ENCODE measurements around the gene GALNT17.

Gene GALNT17

DNA sequence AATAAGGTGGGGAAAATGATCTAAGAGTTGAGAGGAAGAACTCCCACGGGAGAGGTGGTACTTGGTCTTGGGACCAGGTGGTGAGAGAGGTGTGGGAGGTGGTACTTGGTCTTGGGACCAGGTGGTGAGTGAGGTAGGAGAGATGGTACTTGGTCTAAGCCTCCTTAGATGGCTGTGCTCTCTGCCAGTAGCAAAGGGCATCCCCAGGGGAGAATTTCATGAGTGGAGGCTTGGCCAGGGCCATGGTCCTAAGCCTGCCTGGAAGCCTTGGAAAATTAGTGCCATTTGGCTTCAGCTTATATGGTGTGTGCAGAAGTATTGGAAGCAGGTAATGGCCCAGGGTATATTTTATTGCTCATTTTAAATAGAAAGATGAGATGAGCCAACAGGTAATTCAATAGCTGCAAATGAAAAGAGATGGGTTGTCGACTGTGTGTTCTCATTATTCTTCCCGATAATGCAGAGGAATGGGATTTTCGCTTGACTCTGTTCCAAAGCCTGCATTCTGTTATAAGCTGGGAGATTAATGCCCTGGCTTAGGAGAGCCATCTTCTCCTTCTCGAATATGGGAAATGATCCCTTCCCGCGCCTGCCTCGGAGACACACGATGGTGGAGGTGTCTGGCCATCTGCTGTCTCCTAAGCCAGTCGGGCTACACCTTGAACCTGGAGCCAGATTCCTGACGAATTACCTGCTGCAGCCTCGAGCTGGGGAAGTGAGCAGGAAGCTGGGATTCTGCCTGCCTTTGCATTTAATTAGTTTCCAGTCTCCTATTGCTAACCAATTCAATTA is 287.8 kb downstream of the GALNT17 start:
- Histone ChIP-seq H3K4me1 (ENCODE audit: insufficient read depth, insufficient read length) (no peaks in the 10 kb centered on the region), H3K36me3 (ENCODE audit: insufficient read depth, insufficient read length, low read length) (peaks cover 8% of the 10 kb centered on the region), H3K27me3 (ENCODE audit: insufficient read depth, insufficient read length) (no peaks in the 10 kb centered on the region), H3K9ac (ENCODE audit: insufficient read length, low read depth) (no peak overlapping the region), H3K4me3 (ENCODE audit: insufficient read length, low read depth) (no peak overlapping the region), H3K9me3 (ENCODE audit: insufficient read depth, low read length) (no peaks in the 10 kb centered on the region)
- no peak for TF ChIP-seq ZNF274 (IDR thresholded peaks at IDR 0.05; ENCODE audit: low read depth, low read length)
- no peak for TF ChIP-seq SUZ12 (IDR thresholded peaks at IDR 0.05; ENCODE audit: extremely low read depth, insufficient read depth, insufficient read length)
- no peak for TF ChIP-seq YY1 (IDR thresholded peaks at IDR 0.05; ENCODE audit: insufficient read depth, insufficient read length)
- no peak for DNase-seq (ENCODE audit: low read depth, low spot score)

DNA sequence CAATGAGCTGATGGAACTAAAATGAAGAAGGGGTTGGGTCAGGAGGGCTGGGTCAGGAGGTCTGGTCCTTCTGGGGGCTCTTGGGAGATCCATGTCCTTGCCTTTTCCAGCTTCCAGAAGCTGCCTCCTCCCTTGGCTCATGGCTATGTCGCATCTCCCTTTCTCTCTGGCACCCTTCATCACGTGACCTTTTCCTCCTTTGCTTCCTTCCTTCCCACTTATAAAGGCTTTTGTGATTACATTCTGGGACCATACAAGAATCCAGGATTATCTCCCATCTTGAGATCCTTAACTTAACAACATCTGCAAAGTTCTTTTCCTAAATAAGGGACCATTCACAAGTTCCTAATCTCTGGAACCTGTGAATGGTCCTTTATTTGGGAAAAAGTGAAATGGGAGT is 290.2 kb downstream of the GALNT17 start:
- H3K27me3 ChIP-seq (ENCODE audit: insufficient read depth, insufficient read length), result no peaks in the 10 kb centered on the region
- no peak overlapping the region for H3K4me3 ChIP-seq (ENCODE audit: insufficient read length, low read depth)
- no peak for DNase-seq (ENCODE audit: low read depth, low spot score)
- H3K4me1 ChIP-seq (ENCODE audit: insufficient read depth, insufficient read length), result no peaks in the 10 kb centered on the region
- TF ChIP-seq YY1 (IDR thresholded peaks at IDR 0.05; ENCODE audit: insufficient read depth, insufficient read length) (no peak), ZNF274 (IDR thresholded peaks at IDR 0.05; ENCODE audit: low read depth, low read length) (no peak), SUZ12 (IDR thresholded peaks at IDR 0.05; ENCODE audit: extremely low read depth, insufficient read depth, insufficient read length) (no peak)
- H3K9me3 ChIP-seq (ENCODE audit: insufficient read depth, low read length), result no peaks in the 10 kb centered on the region
- no peak overlapping the region for H3K9ac ChIP-seq (ENCODE audit: insufficient read length, low read depth)
- H3K36me3 ChIP-seq (ENCODE audit: insufficient read depth, insufficient read length, low read length), result peaks cover 8% of the 10 kb centered on the region

DNA sequence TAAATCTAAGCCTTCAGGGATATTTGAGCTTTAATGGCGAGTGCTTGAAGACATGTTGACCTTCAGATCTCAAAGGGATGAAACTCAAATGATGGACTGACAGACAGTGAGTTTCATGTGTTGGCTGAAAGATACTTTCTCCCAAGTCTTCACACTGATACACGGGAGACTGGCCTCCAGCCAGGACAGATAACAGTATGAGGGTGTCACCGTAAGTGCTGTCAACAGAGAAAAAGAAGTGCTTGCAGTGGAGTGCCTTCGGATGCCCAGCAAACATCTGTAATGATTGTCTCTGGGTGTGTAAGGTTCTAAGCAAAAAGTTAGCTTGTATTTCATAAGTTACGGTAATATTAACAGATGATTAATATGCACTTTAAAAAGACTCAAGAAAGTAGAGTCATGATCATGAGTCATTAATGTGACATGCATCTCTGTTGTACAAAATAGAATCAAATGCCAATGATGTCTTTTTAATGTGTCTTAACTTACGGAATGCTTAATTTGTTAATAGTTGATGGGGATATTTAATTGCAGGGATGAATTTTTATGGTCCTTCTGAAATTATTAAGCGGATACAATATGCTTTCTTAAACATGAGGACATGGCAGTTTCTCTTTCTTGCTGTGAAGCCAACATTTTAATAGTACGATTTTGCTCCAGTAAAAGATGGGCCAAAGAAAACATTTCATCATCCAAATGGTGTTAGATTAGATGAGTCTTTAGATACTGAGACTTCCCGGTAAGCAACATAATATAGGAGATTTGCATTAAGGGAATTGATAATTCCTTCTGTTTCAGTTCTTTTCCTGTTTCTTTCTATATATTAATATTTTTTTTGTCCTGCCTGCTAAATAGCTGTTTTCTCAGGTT is 292.5 kb downstream of the GALNT17 start:
- no peak for DNase-seq (ENCODE audit: low read depth, low spot score)
- Histone ChIP-seq H3K4me3 (ENCODE audit: insufficient read length, low read depth) (no peak overlapping the region), H3K27me3 (ENCODE audit: insufficient read depth, insufficient read length) (no peaks in the 10 kb centered on the region), H3K36me3 (ENCODE audit: insufficient read depth, insufficient read length, low read length) (peaks cover 4% of the 10 kb centered on the region), H3K4me1 (ENCODE audit: insufficient read depth, insufficient read length) (peaks cover 2% of the 10 kb centered on the region), H3K9me3 (ENCODE audit: insufficient read depth, low read length) (no peaks in the 10 kb centered on the region), H3K9ac (ENCODE audit: insufficient read length, low read depth) (no peak overlapping the region)
- TF ChIP-seq YY1 (IDR thresholded peaks at IDR 0.05; ENCODE audit: insufficient read depth, insufficient read length) (no peak), ZNF274 (IDR thresholded peaks at IDR 0.05; ENCODE audit: low read depth, low read length) (no peak), SUZ12 (IDR thresholded peaks at IDR 0.05; ENCODE audit: extremely low read depth, insufficient read depth, insufficient read length) (no peak)

DNA sequence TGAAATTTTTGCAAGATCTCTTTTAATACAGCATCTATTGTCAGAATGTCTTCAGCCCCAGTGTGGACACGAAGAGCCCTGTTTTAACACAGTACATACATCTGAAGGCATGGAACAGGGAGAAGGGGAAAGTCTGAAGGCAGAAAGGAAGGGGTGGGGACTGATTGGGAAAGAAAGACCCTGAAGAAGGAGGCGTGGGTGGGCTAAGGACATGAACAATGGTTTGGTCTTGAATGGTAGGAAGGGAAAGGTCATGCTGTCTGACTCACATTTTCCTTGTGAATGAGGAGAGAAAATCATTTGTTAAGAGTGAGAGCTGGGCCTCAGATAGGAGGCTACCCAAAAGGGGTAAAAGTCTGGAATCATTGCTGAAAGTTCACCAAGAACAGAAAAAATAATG is 297.1 kb downstream of the GALNT17 start:
- TF ChIP-seq ZNF274 (IDR thresholded peaks at IDR 0.05; ENCODE audit: low read depth, low read length) (no peak), SUZ12 (IDR thresholded peaks at IDR 0.05; ENCODE audit: extremely low read depth, insufficient read depth, insufficient read length) (no peak), YY1 (IDR thresholded peaks at IDR 0.05; ENCODE audit: insufficient read depth, insufficient read length) (no peak)
- H3K4me3 ChIP-seq (ENCODE audit: insufficient read length, low read depth), result no peak overlapping the region
- H3K4me1 ChIP-seq (ENCODE audit: insufficient read depth, insufficient read length), result peaks cover 2% of the 10 kb centered on the region
- no peaks in the 10 kb centered on the region for H3K9me3 ChIP-seq (ENCODE audit: insufficient read depth, low read length)
- no peak overlapping the region for H3K9ac ChIP-seq (ENCODE audit: insufficient read length, low read depth)
- no peaks in the 10 kb centered on the region for H3K27me3 ChIP-seq (ENCODE audit: insufficient read depth, insufficient read length)
- no peak for DNase-seq (ENCODE audit: low read depth, low spot score)
- no peaks in the 10 kb centered on the region for H3K36me3 ChIP-seq (ENCODE audit: insufficient read depth, insufficient read length, low read length)

DNA sequence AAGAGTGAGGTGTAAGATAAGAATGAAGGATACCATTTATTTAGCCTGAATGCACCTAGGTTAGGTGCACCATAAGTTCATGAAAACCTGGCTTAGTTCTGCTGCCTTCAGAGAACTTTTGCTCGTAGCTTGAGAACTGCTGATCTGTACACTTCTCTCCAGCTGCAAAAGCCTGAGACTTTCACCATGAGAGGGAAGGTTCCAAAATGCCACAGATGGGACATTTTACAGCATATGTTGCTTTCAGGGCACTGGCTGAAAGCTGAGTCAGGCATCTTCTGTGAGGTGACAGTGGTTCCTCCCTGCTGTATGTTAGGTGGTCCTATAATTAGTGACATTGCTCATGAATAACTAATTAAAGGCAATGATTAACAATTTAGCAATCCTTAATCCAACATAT is 298.3 kb downstream of the GALNT17 start:
- Histone ChIP-seq H3K4me1 (ENCODE audit: insufficient read depth, insufficient read length) (peaks cover 2% of the 10 kb centered on the region), H3K9me3 (ENCODE audit: insufficient read depth, low read length) (no peaks in the 10 kb centered on the region), H3K27me3 (ENCODE audit: insufficient read depth, insufficient read length) (no peaks in the 10 kb centered on the region), H3K9ac (ENCODE audit: insufficient read length, low read depth) (no peak overlapping the region), H3K4me3 (ENCODE audit: insufficient read length, low read depth) (no peak overlapping the region), H3K36me3 (ENCODE audit: insufficient read depth, insufficient read length, low read length) (no peaks in the 10 kb centered on the region)
- no peak for DNase-seq (ENCODE audit: low read depth, low spot score)
- TF ChIP-seq YY1 (IDR thresholded peaks at IDR 0.05; ENCODE audit: insufficient read depth, insufficient read length) (no peak), ZNF274 (IDR thresholded peaks at IDR 0.05; ENCODE audit: low read depth, low read length) (no peak), SUZ12 (IDR thresholded peaks at IDR 0.05; ENCODE audit: extremely low read depth, insufficient read depth, insufficient read length) (no peak)

DNA sequence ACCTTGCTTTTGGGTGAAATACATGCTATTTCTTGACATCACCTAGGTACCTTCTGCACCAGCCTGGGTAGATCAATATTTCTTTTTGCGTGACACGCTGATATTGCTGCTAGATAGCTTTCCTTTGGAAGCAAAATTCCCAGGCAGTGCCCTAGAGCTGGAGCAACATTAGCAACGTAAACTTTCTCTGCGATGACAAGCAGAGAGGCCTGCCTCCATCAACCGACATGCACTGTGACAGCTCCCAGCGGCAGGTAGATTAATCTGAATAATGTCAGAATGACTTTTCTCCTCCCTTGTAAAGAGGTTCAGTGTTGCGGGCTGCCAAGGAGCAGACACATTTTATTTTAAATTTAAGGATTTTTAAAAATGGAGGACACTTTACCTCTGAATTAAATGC is 307.4 kb downstream of the GALNT17 start:
- peaks cover 24% of the 10 kb centered on the region for H3K9me3 ChIP-seq (ENCODE audit: insufficient read depth, low read length)
- no peaks in the 10 kb centered on the region for H3K27me3 ChIP-seq (ENCODE audit: insufficient read depth, insufficient read length)
- no peak overlapping the region for H3K4me3 ChIP-seq (ENCODE audit: insufficient read length, low read depth)
- no peaks in the 10 kb centered on the region for H3K4me1 ChIP-seq (ENCODE audit: insufficient read depth, insufficient read length)
- H3K36me3 ChIP-seq (ENCODE audit: insufficient read depth, insufficient read length, low read length), result no peaks in the 10 kb centered on the region
- H3K9ac ChIP-seq (ENCODE audit: insufficient read length, low read depth), result no peak overlapping the region
- TF ChIP-seq ZNF274 (IDR thresholded peaks at IDR 0.05; ENCODE audit: low read depth, low read length), result no peak
- no peak for DNase-seq (ENCODE audit: low read depth, low spot score)

DNA sequence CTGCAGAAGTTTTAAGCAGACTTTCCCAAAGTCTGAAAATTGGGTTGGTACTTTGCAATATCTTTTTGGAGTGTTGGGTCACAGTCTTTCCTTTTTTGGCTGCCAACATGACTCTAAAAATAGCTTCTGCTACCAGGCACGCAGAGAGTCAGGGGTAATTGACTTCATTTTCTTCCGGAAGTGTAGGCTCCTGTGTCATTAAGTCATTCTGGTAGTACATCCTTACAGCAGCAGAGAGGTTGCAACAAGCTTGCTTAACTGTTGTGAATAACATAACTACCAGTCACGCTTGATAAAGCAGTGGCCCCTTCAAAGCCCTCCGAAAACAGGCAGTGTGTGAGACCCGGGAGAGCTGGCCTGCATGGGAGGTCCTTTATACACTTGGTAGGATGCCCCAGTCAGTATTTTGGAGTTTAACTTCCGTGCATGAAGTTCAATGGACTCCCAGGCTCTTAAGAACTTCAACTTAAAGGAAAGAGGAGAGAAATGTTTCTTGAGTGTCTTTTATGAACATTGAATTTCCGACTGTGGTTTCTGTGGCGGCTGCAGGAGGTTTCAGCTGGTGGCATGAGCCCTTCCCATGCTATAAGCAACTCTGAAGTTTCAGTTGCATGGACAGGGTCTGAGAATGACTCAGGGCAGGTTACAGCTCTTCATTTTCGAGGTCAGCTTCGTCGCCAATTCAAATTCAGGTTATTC is 310.7 kb downstream of the GALNT17 start:
- Histone ChIP-seq H3K4me3 (ENCODE audit: insufficient read length, low read depth) (no peak overlapping the region), H3K27me3 (ENCODE audit: insufficient read depth, insufficient read length) (no peaks in the 10 kb centered on the region), H3K9ac (ENCODE audit: insufficient read length, low read depth) (no peak overlapping the region), H3K9me3 (ENCODE audit: insufficient read depth, low read length) (peaks cover 12% of the 10 kb centered on the region), H3K4me1 (ENCODE audit: insufficient read depth, insufficient read length) (no peaks in the 10 kb centered on the region), H3K36me3 (ENCODE audit: insufficient read depth, insufficient read length, low read length) (no peaks in the 10 kb centered on the region)
- TF ChIP-seq SUZ12 (IDR thresholded peaks at IDR 0.05; ENCODE audit: extremely low read depth, insufficient read depth, insufficient read length), result no peak
- no peak for TF ChIP-seq YY1 (IDR thresholded peaks at IDR 0.05; ENCODE audit: insufficient read depth, insufficient read length)
- no peak for TF ChIP-seq ZNF274 (IDR thresholded peaks at IDR 0.05; ENCODE audit: low read depth, low read length)
- no peak for DNase-seq (ENCODE audit: low read depth, low spot score)
